ENCODE measurements around the gene ZNF503.
"Not testable (repeated sequence)": the region's sequence is repeated elsewhere in the genome, so short reads cannot be mapped to it uniquely, and the experiment has no call there.

The ZNF503 gene

GRCh38 chr10:75378379-75378778 is 23.2 kb downstream of the ZNF503 start:
- ChIA-PET POLR2A (no interaction called here), CTCF (no interaction called here)
- TF ChIP-seq CTCF (IDR thresholded peaks at IDR 0.05; ENCODE audit: control extremely low read depth, extremely low read depth, low read depth, missing control alignments), result no peak
- DNase-seq (ENCODE audit: extremely low spot score), result no peak

- no peak for TF ChIP-seq CTCF (IDR thresholded peaks at IDR 0.05; ENCODE audit: control extremely low read depth, extremely low read depth, low read depth, missing control alignments)
- no peak for DNase-seq (ENCODE audit: extremely low spot score)
- CTCF ChIA-PET, result no interaction called here
- POLR2A ChIA-PET, result no interaction called here
These were observed 23.7 kb downstream of the ZNF503 start for GRCh38 chr10:75377869-75378268.

- no peak for TF ChIP-seq CTCF (IDR thresholded peaks at IDR 0.05; ENCODE audit: control extremely low read depth, extremely low read depth, low read depth, missing control alignments)
- CTCF ChIA-PET, result no interaction called here
- POLR2A ChIA-PET, result no interaction called here
- peak; percentile 59 for DNase-seq (ENCODE audit: extremely low spot score)
These were observed 25.7 kb downstream of the ZNF503 start for GRCh38 chr10:75375838-75376237.

- no peak for TF ChIP-seq CTCF (IDR thresholded peaks at IDR 0.05; ENCODE audit: control extremely low read depth, extremely low read depth, low read depth, missing control alignments)
- no peak for DNase-seq (ENCODE audit: extremely low spot score)
- ChIA-PET CTCF (no interaction called here), POLR2A (no interaction called here)
These were observed 30.6 kb downstream of the ZNF503 start for GRCh38 chr10:75371010-75371409.

- POLR2A ChIA-PET; DNase-seq (ENCODE audit: extremely low spot score): not testable (repeated sequence)
- CTCF ChIA-PET, result interaction anchor here (1.1 kb wide), 1 partner anchor 12 kb away, joined by 3 read pairs; no protein-coding TSS in a partner anchor
These were observed 31.7 kb downstream of the ZNF503 start for GRCh38 chr10:75369838-75370237.

- TF ChIP-seq CTCF (IDR thresholded peaks at IDR 0.05; ENCODE audit: control extremely low read depth, extremely low read depth, low read depth, missing control alignments), result no peak
- POLR2A ChIA-PET, result no interaction called here
- CTCF ChIA-PET, result no interaction called here
These were observed 33.7 kb downstream of the ZNF503 start for GRCh38 chr10:75367901-75368300.

GRCh38 chr10:75367021-75367487 is 34.5 kb downstream of the ZNF503 start:
- no peak for TF ChIP-seq CTCF (IDR thresholded peaks at IDR 0.05; ENCODE audit: control extremely low read depth, extremely low read depth, low read depth, missing control alignments)
- no peak for DNase-seq (ENCODE audit: extremely low spot score)
- ChIA-PET POLR2A (no interaction called here), CTCF (interaction anchor here (0.7 to 1.2 kb wide), 2 partner anchors 14 to 21 kb away, joined by 3 read pairs; no protein-coding TSS in a partner anchor)

More at GRCh38 chr10:75367901-75368300, 33.7 kb downstream of the ZNF503 start:
- no peak for DNase-seq (ENCODE audit: extremely low spot score)
